A549 (cell line): ENCODE results near the gene SLC35F3. TPM values are rescaled to one million over a fixed set of nuclear protein-coding genes. Genes with fewer than 3 reads are reported as not detected.

ENCODE experiments used
- ATAC-seq, 2 experiments: fragments of 200-7000 bp in 1 of 2; fragments of >200 bp in 1 of 2; cut with Nextera tagmentation in 1 of 2; cut with Tn5 transposase in 1 of 2; 3 replicates each; pipeline versions ENCODE4 v1.8.0 to v1.9.1; 2018 to 2020; ENCODE audit warnings: mild to moderate bottlenecking in 1 of 2, moderate library complexity in 1 of 2
- CTCF ChIA-PET: fragments of 300-600 bp; sonication (Branson Sonifier 250); formaldehyde crosslinking; extraction: SDS; loops from one replicate; lab custom pipeline; 2021; ENCODE audit warnings: antibody characterized with exemption, inconsistent platforms; lab: Yijun Ruan, JAX
- POLR2A ChIA-PET: fragments of 350-600 bp; formaldehyde crosslinking; extraction: SDS; loops from one replicate; lab custom pipeline; 2021; ENCODE audit warnings: antibody characterized with exemption, inconsistent platforms; lab: Yijun Ruan, JAX
- DNase-seq, 2 experiments: peaks; one replicate each; pipeline versions ENCODE4 v3.0.0 to v3.0.0-alpha.2; 2011 to 2016; ENCODE audit warnings: low read depth in 1 of 2, low spot score in 1 of 2
- FAIRE-seq: peaks from 2 replicates; lab custom pipeline; 2011; peaks lifted over from hg19 to GRCh38; lab: Jason Lieb, UNC
- H3K27ac ChIP-seq, 2 experiments: fragments of >200 bp; sonication (Bioruptor Twin); formaldehyde crosslinking; 3 replicates each; pipeline ENCODE4 v1.5.1; 2016 to 2017
- H3K4me1 ChIP-seq: fragments of >200 bp; sonication (Bioruptor Twin); formaldehyde crosslinking; 3 replicates; pipeline ENCODE4 v1.6.1; 2016
- H3K4me2 ChIP-seq: fragments of >200 bp; sonication (Bioruptor Twin); formaldehyde crosslinking; 3 replicates; pipeline ENCODE4 v1.6.1; 2016
- H3K4me3 ChIP-seq: fragments of >200 bp; sonication (Bioruptor Twin); formaldehyde crosslinking; 3 replicates; pipeline ENCODE4 v1.5.1; 2016
- H3K9me3 ChIP-seq: fragments of >200 bp; sonication (Bioruptor Twin); formaldehyde crosslinking; 3 replicates; pipeline ENCODE4 v1.6.1; 2016
- CHD2 ChIP-seq: fragments of 150-350 bp; IDR thresholded peaks from 2 replicates; pipeline ENCODE4 v1.6.1; 2014; ENCODE audit warnings: low read length; ENCODE audit not compliant: partially characterized antibody
- CTCF ChIP-seq: fragments of >200 bp; sonication (Bioruptor Twin); formaldehyde crosslinking; IDR thresholded peaks from 3 replicates; pipeline ENCODE4 v1.5.1; 2016
- EHMT2 ChIP-seq: fragments of 200-600 bp; sonication (generic); IDR thresholded peaks from 2 replicates; pipeline ENCODE4 v1.6.1; 2016; ENCODE audit warnings: antibody characterized with exemption, low read depth, mild to moderate bottlenecking, moderate library complexity
- ESRRA ChIP-seq: fragments of 150-350 bp; IDR thresholded peaks from 2 replicates; pipeline ENCODE4 v1.6.1; 2014; ENCODE audit warnings: mild to moderate bottlenecking, low read length, borderline replicate concordance
- FOSL2 ChIP-seq, 2 experiments: fragments of 450-650 bp in 1 of 2; fragments of >200 bp in 1 of 2; sonication (Bioruptor Twin) in 1 of 2; formaldehyde crosslinking; IDR thresholded peaks; 2 replicates each; pipeline versions ENCODE4 v1.5.0 to v1.6.1; 2016 to 2020; ENCODE audit warnings: mild to moderate bottlenecking in 1 of 2, moderate library complexity in 1 of 2
- GATA3 ChIP-seq: IDR thresholded peaks from 2 replicates; pipeline ENCODE4 v1.6.1; 2012; ENCODE audit warnings: borderline replicate concordance
- HEYL ChIP-seq: fragments of 250-450 bp; sonication (Bioruptor Pico); IDR thresholded peaks from 2 replicates; pipeline ENCODE4 v1.8.0; 2021; ENCODE audit warnings: mild to moderate bottlenecking, moderate library complexity
- HMGXB4 ChIP-seq: fragments of 250-450 bp; sonication (Bioruptor Pico); IDR thresholded peaks from 2 replicates; pipeline ENCODE4 v1.5.0; 2021; ENCODE audit warnings: mild to moderate bottlenecking, moderate library complexity, borderline replicate concordance
- HOXA7 ChIP-seq: fragments of 250-450 bp; sonication (Bioruptor Pico); IDR thresholded peaks from 2 replicates; pipeline ENCODE4 v1.5.0; 2020; ENCODE audit warnings: mild to moderate bottlenecking, moderate library complexity
- JUNB ChIP-seq: fragments of >200 bp; sonication (Bioruptor Twin); formaldehyde crosslinking; IDR thresholded peaks from 2 replicates; pipeline ENCODE4 v1.6.1; 2016
- PBX3 ChIP-seq: IDR thresholded peaks from 2 replicates; pipeline ENCODE4 v1.6.1; 2012
- POLR2A ChIP-seq: IDR thresholded peaks from 2 replicates; pipeline ENCODE4 v1.6.1; 2012; ENCODE audit warnings: mild to moderate bottlenecking, low read length
- POLR2AphosphoS2 ChIP-seq: conservative IDR thresholded peaks from 2 replicates; pipeline ENCODE4 v1.6.1; 2012; ENCODE audit warnings: low read length, improper control_type of control experiment, inconsistent platforms
- RARB ChIP-seq: fragments of 250-450 bp; sonication (Bioruptor Pico); IDR thresholded peaks from 2 replicates; pipeline ENCODE4 v1.8.0; 2021; ENCODE audit warnings: mild to moderate bottlenecking, moderate library complexity
- RCOR1 ChIP-seq: fragments of 150-350 bp; IDR thresholded peaks from 2 replicates; pipeline ENCODE4 v1.6.1; 2014; ENCODE audit warnings: antibody characterized with exemption, low read length, low read depth
- RNF2 ChIP-seq: fragments of 200-600 bp; sonication (generic); IDR thresholded peaks from 2 replicates; pipeline ENCODE4 v1.6.1; 2016; ENCODE audit warnings: low read depth, mild to moderate bottlenecking, antibody characterized with exemption, moderate library complexity, borderline replicate concordance
- TFCP2L1 ChIP-seq: fragments of 250-450 bp; sonication (Bioruptor Pico); IDR thresholded peaks from 2 replicates; pipeline ENCODE4 v1.5.0; 2021; ENCODE audit warnings: mild to moderate bottlenecking
- ZFP36 ChIP-seq: fragments of 450-650 bp; IDR thresholded peaks from 2 replicates; pipeline ENCODE4 v1.6.1; 2014; ENCODE audit warnings: borderline replicate concordance; ENCODE audit not compliant: partially characterized antibody
- ZNF302 ChIP-seq: fragments of 250-450 bp; sonication (Bioruptor Pico); IDR thresholded peaks from 2 replicates; pipeline ENCODE4 v1.9.0; 2021; ENCODE audit warnings: inconsistent platforms, mild to moderate bottlenecking, moderate library complexity
- WGBS: methylation state at CpG from one replicate; pipeline ENCODE4 v1.1.6; 2017; ENCODE audit errors: missing lambda C conversion rate; 5-methylcytosine and 5-hydroxymethylcytosine counted together
- polyA plus RNA-seq, 4 experiments: library from polyadenylated mRNA; depleted of rRNA in 3 of 4; stranded (reverse); fragments of >200 nt; fragmentation: RNase III in 1 of 4; extraction: RNeasy Plus Mini Kit Qiagen cat#74134 plus additional on column Dnase treatment in 1 of 4; gene quantifications; 2 replicates in 3 of 4; 3 replicates in 1 of 4; pipeline ENCODE4 v1.2.3, GENCODE V29; 2011 to 2017

SLC35F3 gene
- polyA plus RNA-seq, 2 of the 4 experiments (the other 2 are of a cell fraction) = 5.5 to 7.8 TPM

GRCh38 chr1:234270581-234271242 lies 366.2 kb downstream of the SLC35F3 start:
- POLR2A ChIA-PET = no interaction called here
- TF ChIP-seq CTCF = no peak
- no peak for TF ChIP-seq PBX3
- no peak for TF ChIP-seq POLR2AphosphoS2
- TF ChIP-seq RCOR1 = no peak
- no peak for TF ChIP-seq HEYL (CRISPR knock-in tag)
- no peak for TF ChIP-seq ZNF302 (CRISPR knock-in tag)
- TF ChIP-seq ESRRA = no peak
- no peak for TF ChIP-seq TFCP2L1 (CRISPR knock-in tag)
- TF ChIP-seq ZFP36 = no peak
- TF ChIP-seq CHD2 = no peak
- TF ChIP-seq RNF2 = no peak
- TF ChIP-seq RARB (CRISPR knock-in tag) = no peak
- TF ChIP-seq GATA3 = no peak
- TF ChIP-seq POLR2A = no peak
- TF ChIP-seq HMGXB4 = no peak
- TF ChIP-seq HOXA7 (CRISPR knock-in tag) = no peak
- TF ChIP-seq JUNB = no peak
- no peak for TF ChIP-seq EHMT2
- TF ChIP-seq, all 56 proteins: peak for 0
- DNase-seq (no peak), FAIRE-seq (no peak), ATAC-seq (no peak)
- no peaks in the 10 kb centered on the region for H3K9me3 ChIP-seq
- H3K4me3 ChIP-seq = no peak overlapping the region
- CTCF ChIA-PET = interaction anchor here (3.7 kb wide), 1 partner anchor 39 kb away, joined by 10 read pairs; no protein-coding TSS in a partner anchor
- H3K4me1 ChIP-seq = 0 out of 3 replicates have a peak, but pooled peaks cover 5% of the 10 kb centered on the region
- no peak overlapping the region for H3K4me2 ChIP-seq
- no peak overlapping the region for H3K27ac ChIP-seq
- WGBS = 88% methylated on average over 6 of the region's 6 CpGs

GRCh38 chr1:234271243-234271606 lies 366.7 kb downstream of the SLC35F3 start:
- ChIA-PET POLR2A (no interaction called here), CTCF (interaction anchor here (3.7 kb wide), 1 partner anchor 39 kb away, joined by 10 read pairs; no protein-coding TSS in a partner anchor)
- ATAC-seq = no peak
- Histone ChIP-seq H3K4me3 (no peak overlapping the region), H3K4me2 (no peak overlapping the region)
- 62% methylated on average over 4 of the region's 4 CpGs for WGBS
- TF ChIP-seq EHMT2 = no peak
- no peak for TF ChIP-seq FOSL2 (IDR thresholded peaks at IDR 0.05)
- peak; percentile 47; the same call in 1 of the 2 replicates for TF ChIP-seq FOSL2 (CRISPR knock-in tag; IDR thresholded peaks at IDR 0.05)
- TF ChIP-seq, all 56 proteins: peak for 1
- Histone ChIP-seq H3K9me3 (no peaks in the 10 kb centered on the region), H3K4me1 (no peaks in the 10 kb centered on the region), H3K27ac (no peak overlapping the region)
- FAIRE-seq (no peak), DNase-seq (no peak)
